HepG2 (cell line): ENCODE measurements around the gene KIAA0232.

ENCODE experiments used
- ARNT2 ChIP-seq: sonication (generic); formaldehyde crosslinking; IDR thresholded peaks from 2 replicates; pipeline ENCODE4 v1.8.0; 2022; ENCODE audit warnings: mild to moderate bottlenecking, low read depth, missing genetic modification reagents, moderate library complexity
- ASH2L ChIP-seq: fragments of 300-600, 200-600 bp; sonication (generic); IDR thresholded peaks from 2 replicates; pipeline ENCODE4 v1.7.0; 2017; ENCODE audit warnings: low read depth, mild to moderate bottlenecking, moderate library complexity, mixed read lengths, low read length; ENCODE audit not compliant: insufficient read length
- CREM ChIP-seq, 2 experiments: sonication (generic) in 1 of 2; formaldehyde crosslinking in 1 of 2; IDR thresholded peaks; 2 replicates each; pipeline versions ENCODE4 v1.4.0 to v1.6.1; 2016 to 2020; ENCODE audit warnings: antibody characterized with exemption in 1 of 2, mild to moderate bottlenecking in 1 of 2, missing genetic modification reagents in 1 of 2
- ELF1 ChIP-seq: sonication (generic); formaldehyde crosslinking; IDR thresholded peaks from 2 replicates; pipeline ENCODE4 v1.4.0; 2020; ENCODE audit warnings: missing genetic modification reagents
- JUN ChIP-seq: sonication (generic); formaldehyde crosslinking; IDR thresholded peaks from 2 replicates; pipeline ENCODE4 v1.4.0; 2020; ENCODE audit warnings: mild to moderate bottlenecking, missing genetic modification reagents
- KLF16 ChIP-seq, 2 experiments: sonication (generic) in 1 of 2; formaldehyde crosslinking in 1 of 2; IDR thresholded peaks; 2 replicates each; pipeline versions ENCODE4 v1.6.1 to v1.8.0; 2016 to 2023; ENCODE audit warnings: missing genetic modification reagents in 2 of 2, missing compliant biosample characterization in 1 of 2
- RAD21 ChIP-seq: fragments of 450-650 bp; formaldehyde crosslinking; IDR thresholded peaks from 2 replicates; pipeline ENCODE4 v1.5.0; 2020; ENCODE audit warnings: mild to moderate bottlenecking
- TOE1 ChIP-seq: sonication (generic); formaldehyde crosslinking; IDR thresholded peaks from 2 replicates; pipeline ENCODE4 v1.4.0; 2020; ENCODE audit warnings: mild to moderate bottlenecking, missing genetic modification reagents
- ZNF850 ChIP-seq: sonication (generic); formaldehyde crosslinking; conservative IDR thresholded peaks from 2 replicates; pipeline ENCODE4 v1.9.0; 2021; ENCODE audit warnings: mild to moderate bottlenecking, missing genetic modification reagents
- TF ChIP-seq, protein P1 (sequence below): sonication (generic); formaldehyde crosslinking; IDR thresholded peaks from 2 replicates; pipeline ENCODE4 v1.5.0; 2020; ENCODE audit warnings: mild to moderate bottlenecking, missing genetic modification reagents, moderate library complexity

DNA sequence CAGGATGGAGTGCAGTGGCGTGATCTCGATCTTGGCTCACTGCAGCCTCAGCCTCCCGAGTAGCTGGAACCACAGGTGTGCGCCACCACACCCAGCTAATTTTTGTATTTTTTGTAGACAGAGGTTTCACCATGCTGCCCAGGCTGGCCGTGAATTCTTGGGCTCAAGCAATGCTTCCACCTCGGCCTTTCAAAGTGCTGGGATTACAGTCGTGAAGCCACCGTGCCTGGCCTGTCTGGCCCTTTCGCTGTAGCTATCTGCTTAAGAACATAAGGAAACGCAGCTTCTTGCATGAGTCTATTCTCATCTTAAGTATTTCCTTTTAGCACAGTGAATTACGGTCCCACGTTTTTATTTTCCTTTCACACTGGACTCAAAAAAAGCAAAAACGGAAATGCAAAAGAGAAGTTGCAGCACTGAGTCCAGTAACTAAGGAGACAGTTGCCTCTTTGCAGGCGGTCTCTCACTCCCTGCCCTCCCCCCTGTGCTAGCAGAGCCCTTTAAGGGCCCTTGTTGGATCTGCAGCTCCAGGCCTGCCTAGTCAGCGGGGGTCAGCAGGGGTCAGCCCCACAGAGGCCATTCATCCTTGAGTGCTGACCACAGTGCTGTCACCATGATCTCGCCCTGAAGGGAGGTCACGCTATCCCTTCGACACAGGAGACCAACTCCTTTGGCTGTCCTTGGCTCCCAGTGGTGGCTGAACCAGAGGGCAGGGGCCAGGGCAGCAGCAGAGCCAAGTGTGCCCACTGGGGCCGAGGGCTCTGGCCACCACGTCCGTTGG, 105.3 kb downstream of the KIAA0232 start:
- TF ChIP-seq, protein P1, sequence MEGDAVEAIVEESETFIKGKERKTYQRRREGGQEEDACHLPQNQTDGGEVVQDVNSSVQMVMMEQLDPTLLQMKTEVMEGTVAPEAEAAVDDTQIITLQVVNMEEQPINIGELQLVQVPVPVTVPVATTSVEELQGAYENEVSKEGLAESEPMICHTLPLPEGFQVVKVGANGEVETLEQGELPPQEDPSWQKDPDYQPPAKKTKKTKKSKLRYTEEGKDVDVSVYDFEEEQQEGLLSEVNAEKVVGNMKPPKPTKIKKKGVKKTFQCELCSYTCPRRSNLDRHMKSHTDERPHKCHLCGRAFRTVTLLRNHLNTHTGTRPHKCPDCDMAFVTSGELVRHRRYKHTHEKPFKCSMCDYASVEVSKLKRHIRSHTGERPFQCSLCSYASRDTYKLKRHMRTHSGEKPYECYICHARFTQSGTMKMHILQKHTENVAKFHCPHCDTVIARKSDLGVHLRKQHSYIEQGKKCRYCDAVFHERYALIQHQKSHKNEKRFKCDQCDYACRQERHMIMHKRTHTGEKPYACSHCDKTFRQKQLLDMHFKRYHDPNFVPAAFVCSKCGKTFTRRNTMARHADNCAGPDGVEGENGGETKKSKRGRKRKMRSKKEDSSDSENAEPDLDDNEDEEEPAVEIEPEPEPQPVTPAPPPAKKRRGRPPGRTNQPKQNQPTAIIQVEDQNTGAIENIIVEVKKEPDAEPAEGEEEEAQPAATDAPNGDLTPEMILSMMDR (CRISPR knock-in tag): no peak
- no peak for TF ChIP-seq ARNT2
- TF ChIP-seq RAD21 (CRISPR knock-in tag): no peak
- TF ChIP-seq TOE1 (CRISPR knock-in tag): no peak
- TF ChIP-seq ZNF850 (CRISPR knock-in tag): no peak
- TF ChIP-seq ASH2L: no peak
- no peak for TF ChIP-seq ELF1 (CRISPR knock-in tag)
- TF ChIP-seq KLF16 (CRISPR knock-in tag; IDR thresholded peaks at IDR 0.05): no peak
- TF ChIP-seq JUN (CRISPR knock-in tag): no peak
- no peak for TF ChIP-seq CREM (IDR thresholded peaks at IDR 0.05)
- TF ChIP-seq CREM (CRISPR knock-in tag; IDR thresholded peaks at IDR 0.05): no peak
